NOMO-1 treated with DMSO at 0.1 percent for 48 hours (cell line): ENCODE data around the gene SUSD3.

ENCODE experiments used
- DNase-seq: peaks from one replicate; lab custom pipeline; 2025; ENCODE audit not compliant: unreplicated experiment; lab: John Stamatoyannopoulos, UW

The SUSD3 gene

DNA sequence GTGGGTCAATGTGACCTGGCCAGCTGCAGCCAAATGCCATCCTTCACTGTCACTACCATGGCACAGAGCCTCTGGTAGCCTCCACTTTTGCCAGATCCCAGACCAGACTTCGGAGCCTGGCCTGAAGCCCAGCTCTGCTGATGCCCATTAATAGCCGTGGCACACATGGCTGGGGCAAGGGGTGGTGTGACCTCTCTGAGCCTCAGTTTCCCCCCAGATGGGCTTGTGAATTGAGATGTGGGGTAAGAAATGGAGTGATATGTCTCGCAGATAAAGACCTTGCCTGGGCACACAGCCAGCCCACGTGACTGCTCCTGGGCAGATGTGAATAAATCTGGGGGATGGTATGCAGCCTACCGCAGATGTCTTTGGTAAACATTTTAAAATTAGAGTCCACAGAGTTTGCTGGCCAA is 13.9 kb downstream of the SUSD3 start:
- DNase-seq: no peak

DNA sequence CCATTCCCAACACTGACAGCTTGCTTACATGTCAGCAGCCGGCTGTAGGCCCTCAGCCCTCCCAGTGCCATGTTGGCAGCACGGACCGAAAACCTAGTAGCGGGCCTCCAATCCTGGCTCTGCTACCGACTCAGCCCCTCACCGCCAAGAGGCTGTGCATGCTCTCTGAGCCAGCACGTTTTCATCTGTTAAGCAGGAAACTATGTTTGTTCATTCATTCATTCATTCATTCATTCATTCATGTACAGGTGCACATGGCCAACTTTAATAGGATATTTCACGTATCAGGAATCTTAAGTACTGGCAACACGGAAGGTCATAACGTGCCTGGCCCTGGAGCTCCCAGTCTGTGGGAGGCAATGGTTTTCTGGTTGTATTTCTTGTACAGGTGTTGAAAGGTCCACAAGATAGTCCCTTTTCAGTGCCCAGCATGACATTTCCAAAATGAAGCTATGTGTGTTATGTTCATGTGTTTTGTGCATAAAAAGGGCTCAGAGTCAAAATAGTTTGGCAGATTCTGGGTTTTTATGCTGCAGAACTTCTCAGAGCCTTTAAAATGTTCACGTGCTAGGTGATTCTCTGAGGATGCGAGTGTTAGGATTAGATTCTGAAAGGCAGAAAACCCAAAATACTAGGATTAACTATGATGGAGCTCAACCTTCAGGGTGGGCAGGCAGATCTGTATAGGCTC is 17.7 kb downstream of the SUSD3 start:
- DNase-seq: no peak

GRCh38 chr9:93076792-93077128 is 18.3 kb downstream of the SUSD3 start:
- DNase-seq: no peak

GRCh38 chr9:93077367-93077766 is 18.9 kb downstream of the SUSD3 start:
- DNase-seq: no peak

DNA sequence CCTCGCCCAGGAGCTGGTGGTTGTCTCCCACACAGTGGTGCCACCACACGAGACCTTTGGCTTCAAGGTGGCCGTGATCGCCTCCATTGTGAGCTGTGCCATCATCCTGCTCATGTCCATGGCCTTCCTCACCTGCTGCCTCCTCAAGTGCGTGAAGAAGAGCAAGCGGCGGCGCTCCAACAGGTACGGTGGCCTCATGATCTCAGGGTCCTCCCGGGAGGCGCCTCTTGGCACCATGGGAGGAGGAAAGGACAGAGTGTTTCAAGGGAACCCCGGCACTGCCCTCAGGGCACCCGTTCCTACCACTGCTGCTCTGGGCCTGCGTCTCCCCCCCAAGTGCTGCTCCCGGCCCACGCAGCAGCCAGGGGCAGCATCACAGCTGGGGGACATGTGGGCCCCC is 19.3 kb downstream of the SUSD3 start:
- DNase-seq: no peak

DNA sequence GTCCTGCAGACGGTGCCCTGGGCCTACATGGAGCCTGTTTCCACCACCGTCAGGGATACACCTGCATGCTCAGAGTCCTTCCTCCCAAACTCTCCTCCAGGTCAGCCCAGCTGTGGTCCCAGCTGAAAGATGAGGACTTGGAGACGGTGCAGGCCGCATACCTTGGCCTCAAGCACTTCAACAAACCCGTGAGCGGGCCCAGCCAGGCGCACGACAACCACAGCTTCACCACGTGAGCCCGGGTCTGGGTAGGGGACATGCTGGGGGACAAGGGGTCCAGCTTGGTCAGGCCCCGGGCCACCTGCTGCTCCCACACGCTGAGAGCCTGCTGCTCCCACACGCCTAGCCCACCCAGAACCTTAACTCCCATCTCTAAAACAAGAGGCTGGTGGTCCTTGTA is 20.9 kb downstream of the SUSD3 start:
- no peak for DNase-seq

- DNase-seq: no peak
These were observed 21.9 kb downstream of the SUSD3 start for GRCh38 chr9:93080406-93080805.

GRCh38 chr9:93081081-93081529 is 22.6 kb downstream of the SUSD3 start:
- no peak for DNase-seq

DNA sequence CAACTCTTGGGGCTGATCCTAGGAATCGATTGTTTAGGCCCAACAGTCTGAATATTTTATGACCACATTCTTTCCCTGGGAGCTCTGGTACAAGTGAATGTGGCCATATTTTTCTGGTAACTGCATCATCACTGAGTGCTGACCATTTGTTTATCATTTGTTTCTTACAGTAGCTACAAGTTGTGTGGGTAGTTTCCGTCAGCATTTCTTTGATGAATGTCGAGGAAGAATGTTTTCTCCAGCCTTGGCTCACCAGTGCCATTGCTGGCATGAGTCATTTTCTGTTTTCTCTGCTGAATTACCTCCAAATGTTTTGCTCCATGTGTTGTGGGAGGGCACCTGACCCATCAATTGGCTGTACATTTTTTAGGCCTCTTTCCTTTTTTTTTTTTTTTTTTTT is 23.4 kb downstream of the SUSD3 start:
- DNase-seq: no peak

GRCh38 chr9:93082841-93083411 is 24.4 kb downstream of the SUSD3 start:
- DNase-seq: no peak

- DNase-seq: no peak
These were observed 25.3 kb downstream of the SUSD3 start for GRCh38 chr9:93083592-93084470.

DNA sequence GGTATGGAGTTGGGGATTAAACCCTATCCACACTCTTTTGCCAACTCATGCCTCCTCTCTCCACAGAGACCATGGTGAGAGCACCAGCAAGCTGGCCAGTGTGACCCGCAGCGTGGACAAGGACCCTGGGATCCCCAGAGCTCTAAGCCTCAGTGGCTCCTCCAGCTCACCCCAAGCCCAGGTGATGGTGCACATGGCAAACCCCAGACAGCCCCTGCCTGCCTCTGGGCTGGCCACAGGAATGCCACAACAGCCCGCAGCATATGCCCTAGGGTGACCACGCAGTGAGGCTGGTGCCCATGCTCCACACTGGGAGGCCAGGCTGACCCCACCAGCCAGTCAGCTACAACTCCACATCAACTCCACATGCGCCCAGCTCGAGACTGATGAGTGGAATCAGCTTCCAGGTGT is 26.0 kb downstream of the SUSD3 start:
- DNase-seq: no peak

GRCh38 chr9:93085676-93086075 is 27.2 kb downstream of the SUSD3 start:
- DNase-seq: no peak

DNA sequence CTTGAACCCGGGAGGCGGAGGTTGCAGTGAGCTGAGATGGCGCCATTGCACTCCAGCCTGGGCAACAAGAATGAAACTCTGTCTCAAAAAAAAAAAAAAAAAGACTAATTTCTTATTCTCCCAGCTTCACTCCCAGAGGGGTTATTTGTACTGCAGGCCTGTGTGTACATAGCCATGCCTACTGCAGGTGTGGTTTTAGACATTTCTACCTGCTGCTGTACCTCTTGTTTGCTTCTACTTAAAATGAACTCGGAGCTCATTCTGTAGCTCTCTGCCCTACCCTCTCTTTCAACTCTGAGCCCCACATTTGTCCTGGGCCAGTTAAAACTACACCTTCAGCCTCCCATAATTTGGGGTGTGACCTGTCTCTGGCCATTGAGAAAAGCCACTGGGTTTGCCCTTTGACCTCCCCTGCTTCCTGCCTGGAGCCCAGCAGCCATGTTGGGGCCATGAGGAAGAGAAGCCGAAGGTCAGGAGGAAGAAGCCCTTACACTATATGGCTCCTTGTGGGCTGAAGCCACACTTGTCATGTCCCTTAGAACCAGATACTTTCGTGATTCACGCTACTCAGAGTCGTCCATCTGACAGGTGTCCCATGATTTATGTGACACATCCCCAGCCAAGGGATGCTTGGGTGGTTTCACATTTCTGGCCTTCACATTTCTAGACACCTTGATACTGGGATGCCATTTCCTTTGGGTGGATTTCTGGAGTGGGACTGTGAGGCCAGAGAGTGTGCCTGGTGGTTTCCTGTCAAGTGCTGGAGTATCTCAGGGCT is 28.1 kb downstream of the SUSD3 start:
- no peak for DNase-seq

GRCh38 chr9:93087971-93088655 is 29.6 kb downstream of the SUSD3 start:
- DNase-seq: no peak

GRCh38 chr9:93088656-93089015 is 30.1 kb downstream of the SUSD3 start:
- no peak for DNase-seq

DNA sequence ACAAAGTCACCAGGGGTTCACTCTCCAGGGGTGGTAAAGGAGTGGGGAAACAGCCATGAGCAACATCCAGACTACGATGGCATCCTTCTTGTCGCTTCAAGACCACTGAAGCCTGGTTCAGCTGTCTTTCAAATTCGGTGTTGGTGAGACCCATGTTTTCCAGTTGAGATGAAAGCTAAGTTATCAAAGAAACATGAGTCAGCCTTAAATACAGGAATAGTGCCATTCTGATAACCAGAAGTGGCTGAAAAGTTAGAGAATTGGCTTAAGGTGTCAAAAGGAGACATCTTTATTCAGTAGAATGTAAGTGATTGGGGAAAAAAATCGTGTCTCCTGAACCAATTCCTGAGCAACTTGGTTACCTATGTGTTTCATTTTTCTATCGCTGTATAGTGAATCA is 30.5 kb downstream of the SUSD3 start:
- no peak for DNase-seq

GRCh38 chr9:93089481-93089991 is 31.0 kb downstream of the SUSD3 start:
- no peak for DNase-seq

DNA sequence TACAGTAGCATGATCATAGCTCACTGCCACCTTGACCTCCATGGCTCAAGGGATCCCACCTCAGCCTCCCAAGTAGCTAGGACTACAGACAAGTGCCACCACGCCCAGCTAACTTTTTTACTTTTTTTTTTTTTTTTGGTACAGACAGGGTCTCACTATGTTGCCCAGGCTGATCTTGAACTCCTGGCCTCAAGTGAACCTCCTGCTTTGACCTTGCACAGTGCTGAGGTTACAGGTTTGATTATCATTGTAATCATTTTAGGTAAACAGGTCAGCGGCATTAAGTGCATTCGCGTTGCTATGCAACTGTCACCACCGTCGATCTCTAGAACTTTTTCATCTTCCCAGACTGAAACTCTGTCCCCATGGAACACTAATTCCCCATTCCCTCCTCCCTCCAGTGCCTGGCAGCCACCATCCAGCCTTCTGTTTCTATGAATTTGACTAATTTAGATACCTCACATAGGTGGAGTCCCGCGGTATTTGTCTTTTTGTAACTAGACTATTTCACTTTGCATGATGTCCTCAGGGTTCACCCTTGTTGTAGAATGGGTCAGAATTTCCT is 31.7 kb downstream of the SUSD3 start:
- no peak for DNase-seq

- no peak for DNase-seq
These were observed 32.6 kb downstream of the SUSD3 start for GRCh38 chr9:93091056-93091452.
